K562 (cell line): ENCODE data around the gene MGAT5. TPM values are rescaled to one million over a fixed set of nuclear protein-coding genes. Genes with fewer than 3 reads are reported as not detected.

Experiments
- ATAC-seq: fragments of 200-7000 bp; cut with Tn5 transposase; 3 replicates; pipeline ENCODE4 v1.9.1; 2020; ENCODE audit warnings: moderate library complexity
- BruUV-seq: library from RNA; stranded (reverse); fragments of 400-500 nt; replicated peaks from 2 replicates; lab custom pipeline; 2021; lab: Mats Ljungman, UMichigan
- CTCF ChIA-PET: fragments of 300-600 bp; formaldehyde crosslinking; extraction: SDS; loops from one replicate; lab custom pipeline; 2021; ENCODE audit warnings: low intra/inter-chr PET ratio; lab: Yijun Ruan, JAX
- POLR2A ChIA-PET: fragments of 300-600, 350-650 bp; sonication (Branson Sonifier 250); formaldehyde crosslinking; extraction: SDS; loops from one replicate; lab custom pipeline; 2021; ENCODE audit warnings: antibody characterized with exemption, inconsistent platforms; lab: Yijun Ruan, JAX
- DNase-seq, 4 experiments: peaks; one replicate each; pipeline versions ENCODE4 v3.0.0 to v3.0.0-alpha.2; 2011 to 2018; ENCODE audit warnings: low spot score in 3 of 4, mixed read lengths in 3 of 4; ENCODE audit errors: extremely low read depth in 1 of 4
- FAIRE-seq: peaks from 2 replicates; lab custom pipeline; 2011; peaks lifted over from hg19 to GRCh38; lab: Jason Lieb, UNC
- H2AFZ ChIP-seq: 2 replicates; pipeline ENCODE4 v1.6.0; 2011; ENCODE audit warnings: low read depth, low read length, control low read depth, inconsistent platforms
- H3K27ac ChIP-seq: fragments of 200-600 bp; 3 replicates; pipeline ENCODE4 v1.8.0; 2011; ENCODE audit warnings: low read depth, mild to moderate bottlenecking, control low read depth, inconsistent platforms, low read length, moderate library complexity, mixed read lengths; ENCODE audit errors: extremely low read depth
- H3K27me3 ChIP-seq, 2 experiments: fragments of 300-600 bp in 1 of 2; 2 replicates in 1 of 2; 3 replicates in 1 of 2; pipeline versions ENCODE4 v1.6.0 to v1.8.0; 2011; ENCODE audit warnings: inconsistent platforms in 2 of 2, low read length in 2 of 2, mild to moderate bottlenecking in 1 of 2, mixed read lengths in 1 of 2, moderate library complexity in 1 of 2; ENCODE audit not compliant: control insufficient read depth in 2 of 2, insufficient read depth in 2 of 2
- H3K36me3 ChIP-seq: fragments of 300-600 bp; 3 replicates; pipeline ENCODE4 v1.8.0; 2011; ENCODE audit warnings: mild to moderate bottlenecking, low read length, inconsistent platforms; ENCODE audit not compliant: control insufficient read depth, insufficient read depth
- H3K4me1 ChIP-seq, 2 experiments: fragments of 200-600 bp in 1 of 2; replicated peaks in 1 of 2; 2 replicates in 1 of 2; 3 replicates in 1 of 2; pipeline versions ENCODE4 v1.5.1 to v1.8.0; 2011; ENCODE audit warnings: inconsistent platforms in 2 of 2, low read length in 2 of 2, mild to moderate bottlenecking in 1 of 2, mixed read lengths in 1 of 2, moderate library complexity in 1 of 2; ENCODE audit not compliant: control insufficient read depth in 2 of 2, insufficient read depth in 2 of 2
- H3K4me2 ChIP-seq: 2 replicates; pipeline ENCODE4 v1.6.1; 2011; ENCODE audit warnings: low read length, control low read depth, inconsistent platforms, mixed read lengths; ENCODE audit not compliant: insufficient read depth
- H3K4me3 ChIP-seq: fragments of 200-600 bp; sonication (generic), shearing (Covaris generic); 2 replicates; pipeline ENCODE4 v1.5.1; 2016; ENCODE audit warnings: control low read depth, inconsistent platforms
- H3K79me2 ChIP-seq: fragments of 200-600 bp; 3 replicates; pipeline ENCODE4 v1.8.0; 2011; ENCODE audit warnings: low read length, inconsistent platforms; ENCODE audit not compliant: control insufficient read depth, insufficient read depth
- H3K9ac ChIP-seq, 2 experiments: 2 replicates each; pipeline versions ENCODE4 v1.6.0 to v1.6.1; 2011; ENCODE audit warnings: low read depth in 2 of 2, low read length in 2 of 2, control low read depth in 1 of 2, inconsistent platforms in 1 of 2, mild to moderate bottlenecking in 1 of 2, mixed read lengths in 1 of 2; ENCODE audit not compliant: insufficient read depth in 1 of 2
- H3K9me1 ChIP-seq: one replicate; pipeline ENCODE4 v1.6.0; 2011; ENCODE audit warnings: inconsistent platforms, mild to moderate bottlenecking, low read length, moderate library complexity; ENCODE audit not compliant: control insufficient read depth, insufficient read depth
- H3K9me3 ChIP-seq: replicated peaks from 2 replicates; pipeline ENCODE4 v1.5.1; 2011; ENCODE audit warnings: low read depth, low read length, inconsistent platforms; ENCODE audit not compliant: control insufficient read depth, insufficient read depth
- H4K20me1 ChIP-seq: replicated peaks from 2 replicates; pipeline ENCODE4 v1.6.1; 2011; ENCODE audit warnings: low read length, inconsistent platforms, mixed read lengths; ENCODE audit not compliant: control insufficient read depth, insufficient read depth
- CHD2 ChIP-seq: IDR thresholded peaks from 2 replicates; pipeline ENCODE4 v1.6.1; 2011; ENCODE audit warnings: low read depth, low read length
- MTF1 ChIP-seq: fragments of 250-450 bp; sonication (Bioruptor Pico); IDR thresholded peaks from 2 replicates; pipeline ENCODE4 v1.9.0; 2021; ENCODE audit warnings: moderate library complexity, mild to moderate bottlenecking, inconsistent platforms, borderline replicate concordance
- MYC ChIP-seq, 2 experiments: fragments of 250-450 bp in 1 of 2; sonication (Bioruptor Pico) in 1 of 2; IDR thresholded peaks; 2 replicates each; pipeline versions ENCODE4 v1.5.1 to v1.6.1; 2012 to 2021; ENCODE audit warnings: low read depth in 2 of 2, borderline replicate concordance in 1 of 2, improper control_type of control experiment in 1 of 2, low read length in 1 of 2, mild to moderate bottlenecking in 1 of 2, moderate library complexity in 1 of 2
- PCBP1 ChIP-seq: fragments of 200-400 bp; formaldehyde crosslinking; IDR thresholded peaks from 2 replicates; pipeline ENCODE4 v1.6.1; 2018; ENCODE audit warnings: mild to moderate bottlenecking, low read depth, low read length; ENCODE audit not compliant: poor library complexity, severe bottlenecking
- SIN3A ChIP-seq, 2 experiments: fragments of 150-350 bp in 1 of 2; IDR thresholded peaks; 2 replicates each; pipeline ENCODE4 v1.6.1; 2011 to 2016; ENCODE audit warnings: borderline replicate concordance in 2 of 2, low read depth in 2 of 2, low read length in 2 of 2, mild to moderate bottlenecking in 2 of 2, moderate library complexity in 2 of 2; ENCODE audit not compliant: control insufficient read depth in 1 of 2
- SMARCA5 ChIP-seq: fragments of 450-650 bp; IDR thresholded peaks from 2 replicates; pipeline ENCODE4 v1.6.1; 2016
- SMC3 ChIP-seq: conservative IDR thresholded peaks from 2 replicates; pipeline ENCODE4 v1.6.1; 2011; ENCODE audit warnings: low read depth, low read length, improper control_type of control experiment; ENCODE audit not compliant: insufficient read depth
- ZFP30 ChIP-seq: fragments of 250-450 bp; sonication (Bioruptor Pico); IDR thresholded peaks from 2 replicates; pipeline ENCODE4 v1.8.0; 2022; ENCODE audit warnings: moderate library complexity, mild to moderate bottlenecking, inconsistent platforms, borderline replicate concordance
- ZNF143 ChIP-seq: sonication (generic); formaldehyde crosslinking; IDR thresholded peaks from 2 replicates; pipeline ENCODE4 v1.9.0; 2022; ENCODE audit warnings: mild to moderate bottlenecking, missing genetic modification reagents
- ZNF347 ChIP-seq: fragments of 450-650 bp; formaldehyde crosslinking; IDR thresholded peaks from 2 replicates; pipeline ENCODE4 v1.4.0; 2020; ENCODE audit warnings: low read depth, mild to moderate bottlenecking, moderate library complexity
- ZNF699 ChIP-seq: fragments of 250-450 bp; sonication (Bioruptor Pico); IDR thresholded peaks from 2 replicates; pipeline ENCODE4 v1.8.0; 2021; ENCODE audit warnings: mild to moderate bottlenecking, moderate library complexity; ENCODE audit not compliant: insufficient replicate concordance
- WGBS: fragments of 100-300 bp; shearing (Covaris generic); methylation state at CpG from one replicate; pipeline ENCODE4 v1.1.6; 2016; ENCODE audit warnings: low coverage, mixed read lengths; ENCODE audit not compliant: insufficient coverage; ENCODE audit errors: missing lambda C conversion rate; 5-methylcytosine and 5-hydroxymethylcytosine counted together
- in situ Hi-C: fragments of 300-500 bp; cut with MboI; formaldehyde crosslinking; loops from 4 replicates; pipeline ENCODE4 v1.15.0; 2018; ENCODE audit warnings: inconsistent platforms, mixed read lengths
- intact Hi-C: fragments of 100-400 bp; cut with micrococcal nuclease; formaldehyde crosslinking; loops from 2 replicates; pipeline ENCODE4 v1.14.2; 2022
- polyA plus RNA-seq, 8 experiments: library from polyadenylated mRNA; depleted of rRNA in 4 of 8; stranded (reverse) in 5 of 8; unstranded in 3 of 8; fragments of >200 nt; fragmentation: Nextera tagmentation in 2 of 8; fragmentation: Illumina TruSeq in 1 of 8; extraction: Ambion mirVana in 2 of 8; extraction: Trizol in 1 of 8; gene quantifications; 2 replicates each; pipeline versions ENCODE4 v1.2.1 to v1.2.3, GENCODE V29; 2011 to 2014; ENCODE audit warnings: inconsistent platforms in 1 of 8, missing spikeins in 1 of 8
- total RNA-seq, 7 experiments: library from RNA; depleted of rRNA in 6 of 7; stranded (reverse); fragments of >200 nt in 6 of 7; fragmentation: Illumina TruSeq in 2 of 7; extraction: Trizol in 2 of 7; gene quantifications; 2 replicates each; pipeline versions ENCODE4 v1.2.1 to v1.2.3, GENCODE V29; 2011 to 2021; ENCODE audit warnings: low replicate concordance in 1 of 7

MGAT5 gene
- total and polyA plus RNA-seq, 9 of the 15 experiments (the other 6 are each of a cell fraction or from before 2014, with no cell fraction given) = 1.6 to 18.6 (median 11.1) TPM

DNA sequence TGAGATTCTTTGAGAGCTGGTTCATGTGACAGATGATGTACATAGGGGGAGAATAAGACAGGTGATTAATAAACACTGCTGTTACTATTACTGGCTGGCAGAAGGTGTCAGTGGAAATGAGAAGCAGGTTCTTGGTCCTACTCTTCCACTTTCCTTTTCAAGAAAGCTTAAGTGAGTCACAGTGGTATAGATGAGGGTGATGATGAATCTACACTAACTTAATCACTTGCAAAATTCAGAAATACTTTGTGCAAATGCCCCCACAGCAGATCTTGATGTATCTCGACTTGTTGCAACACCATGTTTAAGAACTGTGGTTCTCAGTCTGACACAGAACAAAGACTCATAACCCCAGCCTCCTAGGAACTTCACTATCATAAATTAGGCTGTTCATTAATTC is 35.9 kb upstream of the MGAT5 start:
- no peaks in the 10 kb centered on the region for H3K9me3 ChIP-seq
- H3K9me1 ChIP-seq = no peaks in the 10 kb centered on the region
- no peak for TF ChIP-seq SMC3
- no peak for TF ChIP-seq ZNF143 (CRISPR knock-in tag)
- TF ChIP-seq SIN3A (IDR thresholded peaks at IDR 0.05; ENCODE audit: borderline replicate concordance in 2 of 2, control insufficient read depth in 1 of 2, low read depth in 2 of 2, low read length in 2 of 2) = no peak
- TF ChIP-seq ZFP30 = no peak
- TF ChIP-seq MYC (IDR thresholded peaks at IDR 0.05; ENCODE audit: low read depth, low read length) = no peak
- TF ChIP-seq MYC (CRISPR knock-in tag; IDR thresholded peaks at IDR 0.05; ENCODE audit: borderline replicate concordance, low read depth) = no peak
- no peak for TF ChIP-seq ZNF347 (CRISPR knock-in tag)
- TF ChIP-seq PCBP1 = no peak
- no peak for TF ChIP-seq CHD2
- no peak for TF ChIP-seq ZNF699 (CRISPR knock-in tag)
- TF ChIP-seq SMARCA5 = no peak
- no peak for TF ChIP-seq MTF1 (CRISPR knock-in tag)
- FAIRE-seq (no peak), ATAC-seq (no peak), DNase-seq (no peak)
- no peak overlapping the region for H2AFZ ChIP-seq
- in situ Hi-C loops (no loop called here), intact Hi-C loops (no loop called here)
- H3K4me3 ChIP-seq = no peak overlapping the region
- 16% methylated on average over 1 of the region's 1 CpG for WGBS
- no peak overlapping the region for H3K4me2 ChIP-seq
- no TSS peak for BruUV-seq
- POLR2A ChIA-PET = no interaction called here
- peaks cover 4 to 21% of the 10 kb centered on the region in 2 experiments; a peak in 3 of 5 replicates for H3K4me1 ChIP-seq
- no peaks in the 10 kb centered on the region for H3K36me3 ChIP-seq
- H3K79me2 ChIP-seq = 0 out of 3 replicates have a peak, but pooled peaks cover 2% of the 10 kb centered on the region
- H4K20me1 ChIP-seq = peaks cover 5% of the 10 kb centered on the region; the same call in 1 of the 2 replicates
- H3K27me3 ChIP-seq = no peaks in the 10 kb centered on the region
- H3K9ac ChIP-seq = no peak overlapping the region
- CTCF ChIA-PET = no interaction called here
- no peak overlapping the region for H3K27ac ChIP-seq
